ENCODE results near the gene PTPRM. TPM values are rescaled to one million over a fixed set of nuclear protein-coding genes. Genes with fewer than 3 reads are reported as not detected.

The PTPRM gene
- total RNA-seq, 2 donors from 2014 or later, result 80.1 to 106 TPM

- Histone ChIP-seq H3K27me3 (no peaks in the 10 kb centered on the region), H3K4me1 (peaks cover 0 to 23% of the 10 kb centered on the region in 2 donors), H3K4me3 (no peak overlapping the region), H3K9me3 (no peaks in the 10 kb centered on the region), H3K36me3 (no peaks in the 10 kb centered on the region), H3K27ac (no peak overlapping the region)
- no peak for DNase-seq (ENCODE audit: low spot score)
- TF ChIP-seq CTCF (IDR thresholded peaks at IDR 0.05), result no peak
These were observed 9.0 kb downstream of the PTPRM start for GRCh38 chr18:7576077-7576476.

- peaks cover 0 to 23% of the 10 kb centered on the region in 2 donors for H3K4me1 ChIP-seq
- no peak for DNase-seq (ENCODE audit: low spot score)
- no peak overlapping the region for H3K4me3 ChIP-seq
- no peaks in the 10 kb centered on the region for H3K27me3 ChIP-seq
- no peaks in the 10 kb centered on the region for H3K9me3 ChIP-seq
- no peak overlapping the region for H3K27ac ChIP-seq
- TF ChIP-seq CTCF (IDR thresholded peaks at IDR 0.05), result no peak
- H3K36me3 ChIP-seq, result no peaks in the 10 kb centered on the region
These were observed 9.6 kb downstream of the PTPRM start for GRCh38 chr18:7576685-7577084.

DNA sequence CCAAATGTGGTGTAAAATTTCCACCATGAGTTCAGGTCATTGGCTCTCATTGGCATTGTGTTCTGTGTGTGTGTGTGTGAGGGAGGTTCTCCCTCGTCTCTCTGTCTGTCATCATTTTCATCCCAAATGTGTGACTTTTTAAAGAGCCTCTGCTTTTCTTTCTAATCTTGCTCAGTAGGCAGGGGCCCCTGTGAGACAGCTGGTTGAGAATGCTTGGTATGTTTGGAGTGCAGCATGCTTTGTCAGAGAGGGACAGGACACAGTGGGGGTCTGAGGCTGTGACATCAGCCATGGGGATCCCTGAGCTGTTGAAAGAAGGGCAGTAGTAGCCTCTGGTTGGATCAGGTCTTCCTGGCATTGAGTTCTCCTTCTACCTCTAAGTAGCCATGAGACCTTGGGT lies 10.6 kb downstream of the PTPRM start:
- Histone ChIP-seq H3K27me3 (no peaks in the 10 kb centered on the region), H3K4me3 (no peak overlapping the region), H3K4me1 (peaks cover 0 to 20% of the 10 kb centered on the region in 2 donors), H3K27ac (peak overlapping the region in 1 of 2 donors; percentile 7), H3K36me3 (no peaks in the 10 kb centered on the region), H3K9me3 (no peaks in the 10 kb centered on the region)
- no peak for DNase-seq (ENCODE audit: low spot score)
- no peak for TF ChIP-seq CTCF (IDR thresholded peaks at IDR 0.05)

DNA sequence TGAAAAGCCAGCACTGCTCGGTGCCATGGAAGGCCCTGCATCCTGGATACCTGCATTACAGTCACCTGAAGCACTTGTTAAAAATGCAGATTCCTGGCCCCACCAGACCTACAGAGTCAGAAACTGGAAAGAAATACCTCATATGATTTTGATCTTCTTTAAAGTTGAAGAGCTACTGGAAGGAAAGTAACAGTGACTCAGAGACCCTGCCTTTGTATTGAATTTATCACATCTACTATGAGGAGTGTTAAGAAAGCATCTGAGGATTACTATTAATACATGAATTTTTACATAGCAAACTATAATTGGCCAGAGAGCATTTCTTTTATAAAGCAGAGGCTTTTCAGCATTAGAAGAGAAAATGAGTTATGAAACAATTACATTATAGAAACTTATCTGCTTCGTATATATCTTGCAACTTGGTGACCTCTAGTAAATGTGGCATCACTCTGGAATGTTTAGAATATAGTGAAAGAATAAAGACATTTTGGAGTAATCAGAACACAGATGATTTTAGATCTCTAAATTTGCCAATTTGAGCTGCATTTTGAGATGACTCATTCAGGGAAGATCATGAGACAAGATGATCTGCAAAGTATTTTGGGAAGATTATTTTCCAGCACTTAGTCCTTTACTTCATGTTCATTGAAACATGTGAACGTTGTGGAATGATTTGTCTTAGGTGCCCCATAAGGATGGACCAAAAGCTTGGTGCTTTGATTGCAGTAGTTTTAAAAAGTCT lies 12.2 kb downstream of the PTPRM start:
- H3K27me3 ChIP-seq, result no peaks in the 10 kb centered on the region
- H3K4me1 ChIP-seq, result peaks cover 0 to 19% of the 10 kb centered on the region in 2 donors
- no peak overlapping the region for H3K27ac ChIP-seq
- no peak for DNase-seq (ENCODE audit: low spot score)
- no peak for TF ChIP-seq CTCF (IDR thresholded peaks at IDR 0.05)
- no peak overlapping the region for H3K4me3 ChIP-seq
- no peaks in the 10 kb centered on the region for H3K36me3 ChIP-seq
- no peaks in the 10 kb centered on the region for H3K9me3 ChIP-seq

- Histone ChIP-seq H3K9me3 (no peaks in the 10 kb centered on the region), H3K36me3 (no peaks in the 10 kb centered on the region), H3K27ac (no peak overlapping the region), H3K27me3 (no peaks in the 10 kb centered on the region), H3K4me1 (peaks cover 0 to 26% of the 10 kb centered on the region in 2 donors), H3K4me3 (no peak overlapping the region)
- TF ChIP-seq CTCF (IDR thresholded peaks at IDR 0.05), result no peak
- no peak for DNase-seq (ENCODE audit: low spot score)
These were observed 12.9 kb downstream of the PTPRM start for GRCh38 chr18:7579918-7580542.

Measured in right atrium auricular region (tissue), 2 donors.